GM13976 (cell line): ENCODE data around the gene HAPLN1.
A peak's percentile ranks its signal among the peaks of the same experiment; 100 is the strongest.

Experiments used
- DNase-seq: peaks from one replicate; pipeline ENCODE4 v3.0.0; 2012; ENCODE audit warnings: low spot score
- in situ Hi-C: fragments of 300-500 bp; cut with MboI; formaldehyde crosslinking; loops from one replicate; pipeline ENCODE4 v1.12.0; 2022; ENCODE audit warnings: low sequenced_read_pairs, mixed read lengths, inconsistent platforms; ENCODE audit not compliant: unreplicated experiment
- TF ChIP-seq, protein P1 (sequence below): IDR thresholded peaks from 2 replicates; pipeline ENCODE4 v1.5.1; 2012; ENCODE audit warnings: borderline replicate concordance, mild to moderate bottlenecking; ENCODE audit not compliant: insufficient read depth; ENCODE audit errors: extremely low read depth, missing control alignments, control extremely low read depth

Gene HAPLN1

DNA sequence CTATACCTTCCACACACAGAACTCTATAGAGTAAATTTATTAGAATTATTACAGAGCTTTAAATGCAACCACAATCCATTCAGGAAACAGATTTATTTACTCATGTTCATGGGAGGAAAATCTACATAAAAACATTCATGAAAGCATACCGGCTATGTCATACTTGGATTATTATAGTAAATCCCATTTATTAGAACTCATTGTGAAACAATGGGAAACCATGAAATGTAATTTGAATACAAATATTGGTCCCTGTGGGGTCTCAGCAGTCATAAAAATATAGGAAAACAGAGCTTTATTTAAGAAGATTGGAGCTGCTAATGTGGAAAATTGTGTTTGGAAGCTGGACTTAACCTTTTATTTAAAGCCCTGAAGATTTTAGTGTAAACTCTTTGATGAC is 80.7 kb downstream of the HAPLN1 start:
- in situ Hi-C loops = no loop called here
- DNase-seq = no peak
- TF ChIP-seq, protein P1, sequence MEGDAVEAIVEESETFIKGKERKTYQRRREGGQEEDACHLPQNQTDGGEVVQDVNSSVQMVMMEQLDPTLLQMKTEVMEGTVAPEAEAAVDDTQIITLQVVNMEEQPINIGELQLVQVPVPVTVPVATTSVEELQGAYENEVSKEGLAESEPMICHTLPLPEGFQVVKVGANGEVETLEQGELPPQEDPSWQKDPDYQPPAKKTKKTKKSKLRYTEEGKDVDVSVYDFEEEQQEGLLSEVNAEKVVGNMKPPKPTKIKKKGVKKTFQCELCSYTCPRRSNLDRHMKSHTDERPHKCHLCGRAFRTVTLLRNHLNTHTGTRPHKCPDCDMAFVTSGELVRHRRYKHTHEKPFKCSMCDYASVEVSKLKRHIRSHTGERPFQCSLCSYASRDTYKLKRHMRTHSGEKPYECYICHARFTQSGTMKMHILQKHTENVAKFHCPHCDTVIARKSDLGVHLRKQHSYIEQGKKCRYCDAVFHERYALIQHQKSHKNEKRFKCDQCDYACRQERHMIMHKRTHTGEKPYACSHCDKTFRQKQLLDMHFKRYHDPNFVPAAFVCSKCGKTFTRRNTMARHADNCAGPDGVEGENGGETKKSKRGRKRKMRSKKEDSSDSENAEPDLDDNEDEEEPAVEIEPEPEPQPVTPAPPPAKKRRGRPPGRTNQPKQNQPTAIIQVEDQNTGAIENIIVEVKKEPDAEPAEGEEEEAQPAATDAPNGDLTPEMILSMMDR = no peak

DNA sequence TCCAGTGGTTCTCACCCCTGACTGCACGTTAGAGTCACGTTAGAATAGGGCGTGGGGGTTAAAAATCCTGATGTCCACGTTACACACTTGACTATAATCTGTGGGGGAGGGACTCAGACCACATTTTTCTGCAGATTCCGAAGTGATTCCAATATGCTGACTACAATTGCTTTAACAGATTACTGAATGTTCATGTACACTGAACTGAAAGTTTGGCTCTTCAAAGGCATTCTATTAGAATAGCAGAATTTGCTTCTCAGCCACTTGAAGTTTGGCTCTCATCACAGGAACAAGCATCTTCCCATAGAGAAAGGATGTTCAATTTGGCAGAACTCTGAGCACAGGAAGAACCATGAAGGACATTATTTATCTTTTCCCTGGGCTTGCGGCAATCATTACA is 84.5 kb downstream of the HAPLN1 start:
- DNase-seq = no peak
- TF ChIP-seq, protein P1 = no peak
- in situ Hi-C loops = no loop called here

DNA sequence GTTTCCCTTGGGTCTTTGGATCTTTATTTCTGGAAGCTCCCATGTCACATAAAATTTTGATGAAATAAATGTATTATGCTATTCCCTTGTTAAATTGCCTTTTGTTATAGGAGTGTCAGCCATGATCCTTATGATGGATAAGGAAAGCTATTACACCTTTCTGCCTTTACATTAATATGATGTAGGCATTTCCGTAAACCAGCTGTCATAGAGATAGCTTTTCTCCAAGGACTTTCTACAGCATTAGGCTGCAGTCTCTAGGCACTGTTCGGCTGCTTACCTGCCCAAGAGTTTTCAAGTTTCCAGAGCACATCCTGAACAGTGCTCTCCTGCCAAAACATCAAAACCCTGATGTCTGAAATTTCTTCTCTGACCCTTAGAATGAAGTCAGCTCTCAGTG is 87.4 kb downstream of the HAPLN1 start:
- TF ChIP-seq, protein P1 = no peak
- in situ Hi-C loops = no loop called here
- no peak for DNase-seq

DNA sequence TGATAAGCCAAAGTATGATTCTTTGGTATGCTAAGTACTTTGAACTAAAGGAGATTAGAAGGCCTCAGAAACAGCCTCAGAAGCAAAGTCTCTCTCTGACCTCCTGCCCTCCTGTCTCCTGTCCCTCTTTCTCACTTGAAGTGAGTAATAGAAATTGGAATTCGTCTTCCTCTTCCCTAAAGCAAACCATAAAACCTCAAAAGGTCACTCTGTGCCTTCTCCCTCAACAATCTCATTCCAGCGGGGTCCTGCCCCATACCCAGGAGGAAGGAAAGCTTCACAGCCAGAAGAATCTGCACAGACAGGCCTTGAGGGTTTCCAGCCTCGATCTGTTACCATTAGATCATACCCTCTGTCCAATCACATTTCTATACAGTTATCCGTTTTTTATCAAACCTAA is 87.8 kb downstream of the HAPLN1 start:
- no peak for DNase-seq
- TF ChIP-seq, protein P1 = no peak
- in situ Hi-C loops = no loop called here

DNA sequence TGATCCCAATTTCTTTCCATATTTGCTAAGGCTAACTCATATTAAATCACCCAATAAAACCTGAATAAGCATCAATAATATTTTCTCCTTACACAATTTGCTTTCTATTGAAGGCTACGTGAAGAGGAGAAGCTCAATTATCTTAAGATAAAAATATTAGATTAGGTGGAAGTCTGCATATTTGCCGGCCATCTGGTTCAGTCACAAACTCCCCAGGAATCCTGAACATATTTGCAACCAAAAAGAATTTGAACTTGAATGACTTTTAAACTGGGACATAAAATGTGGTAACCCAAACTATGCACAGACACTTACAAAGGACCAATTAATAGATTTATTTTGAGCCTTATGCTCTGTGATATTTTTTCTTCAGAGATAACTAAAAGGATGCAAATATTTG is 92.3 kb downstream of the HAPLN1 start:
- no peak for DNase-seq

DNA sequence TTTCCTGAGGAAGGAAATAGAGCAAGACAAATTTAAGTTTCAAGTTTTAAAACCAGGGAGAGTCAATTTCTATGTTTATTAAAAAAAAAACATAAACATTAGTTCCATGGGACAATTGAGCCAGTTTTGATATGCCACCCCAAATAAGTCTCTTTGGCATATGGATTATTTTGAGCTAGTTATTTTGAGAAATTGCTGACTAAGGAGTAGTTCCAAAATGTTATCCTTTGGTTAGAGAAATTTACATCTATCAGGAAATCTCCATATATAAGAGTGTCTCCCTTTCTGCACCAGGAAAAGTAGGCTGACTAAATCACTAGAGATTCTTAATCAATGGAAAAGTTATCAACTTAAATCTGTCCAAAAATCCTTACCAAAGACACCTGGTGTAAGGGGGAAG is 105.8 kb downstream of the HAPLN1 start:
- TF ChIP-seq, protein P1 = no peak
- in situ Hi-C loops = no loop called here
- DNase-seq = no peak

More for the DNA sequence above, 92.3 kb downstream of the HAPLN1 start:
- TF ChIP-seq, protein P1 = no peak
- in situ Hi-C loops = no loop called here

DNA sequence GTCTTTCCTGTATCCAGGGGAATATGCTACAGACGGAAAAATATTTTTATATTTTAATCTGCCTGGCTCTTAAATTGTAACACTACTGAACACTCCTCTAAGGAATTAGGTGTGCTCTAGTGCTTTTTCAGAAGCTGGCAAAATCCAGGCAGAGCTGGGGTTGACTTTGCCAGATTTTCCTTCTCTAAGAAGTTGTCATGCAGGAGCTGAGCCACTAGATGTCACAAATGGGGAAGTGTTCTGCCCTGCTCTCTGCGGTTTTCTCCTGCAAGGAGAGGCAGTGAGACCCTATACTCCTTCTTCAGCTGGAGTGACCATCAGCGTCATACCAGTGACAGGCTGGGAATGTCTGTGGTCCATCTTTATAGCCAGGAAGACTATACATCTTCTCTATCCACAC is 112.5 kb downstream of the HAPLN1 start:
- TF ChIP-seq, protein P1 = peak; percentile 15
- DNase-seq = peak; percentile 19
- in situ Hi-C loops = no loop called here
